Measurements from ENCODE around the gene KIAA1328. TPM values are rescaled to one million over a fixed set of nuclear protein-coding genes. Genes with fewer than 3 reads are reported as not detected.

KIAA1328 gene
- polyA plus RNA-seq, 1 donor from 2014 or later = 8.5 TPM

DNA sequence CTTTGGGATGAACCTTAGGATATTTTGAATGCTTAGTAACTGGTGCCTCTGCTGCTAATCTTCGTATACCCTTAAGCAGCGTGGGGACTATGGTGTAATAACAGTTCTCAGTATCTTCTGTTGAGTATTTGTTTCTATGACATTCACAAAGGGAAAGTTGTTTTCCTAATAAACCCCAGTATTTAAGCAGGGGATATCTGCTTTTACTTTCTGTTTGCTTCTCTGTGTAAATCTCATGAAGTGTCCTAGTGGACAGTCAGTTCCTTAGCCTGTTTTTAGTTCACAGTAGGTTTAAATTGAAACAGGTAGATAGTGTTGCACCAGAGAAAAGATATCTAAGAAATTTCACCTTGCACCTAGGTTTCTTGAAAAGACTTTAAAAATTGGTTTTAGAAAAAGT lies 14.9 kb downstream of the KIAA1328 start:
- no peak overlapping the region for H3K27ac ChIP-seq (ENCODE audit: low read length)
- H3K4me3 ChIP-seq (ENCODE audit: low read length) = no peak overlapping the region
- H3F3A ChIP-seq (ENCODE audit: insufficient read depth, low read length, poor library complexity, severe bottlenecking) = no peaks in the 10 kb centered on the region
- no peak for TF ChIP-seq SMC3 (conservative IDR thresholded peaks at IDR 0.05; ENCODE audit: poor library complexity)
- no peak for TF ChIP-seq EZH2 (IDR thresholded peaks at IDR 0.05; ENCODE audit: borderline replicate concordance, insufficient read depth, low read length, poor library complexity, severe bottlenecking)
- no peak for TF ChIP-seq RAD21 (conservative IDR thresholded peaks at IDR 0.05)
- TF ChIP-seq, protein P1, sequence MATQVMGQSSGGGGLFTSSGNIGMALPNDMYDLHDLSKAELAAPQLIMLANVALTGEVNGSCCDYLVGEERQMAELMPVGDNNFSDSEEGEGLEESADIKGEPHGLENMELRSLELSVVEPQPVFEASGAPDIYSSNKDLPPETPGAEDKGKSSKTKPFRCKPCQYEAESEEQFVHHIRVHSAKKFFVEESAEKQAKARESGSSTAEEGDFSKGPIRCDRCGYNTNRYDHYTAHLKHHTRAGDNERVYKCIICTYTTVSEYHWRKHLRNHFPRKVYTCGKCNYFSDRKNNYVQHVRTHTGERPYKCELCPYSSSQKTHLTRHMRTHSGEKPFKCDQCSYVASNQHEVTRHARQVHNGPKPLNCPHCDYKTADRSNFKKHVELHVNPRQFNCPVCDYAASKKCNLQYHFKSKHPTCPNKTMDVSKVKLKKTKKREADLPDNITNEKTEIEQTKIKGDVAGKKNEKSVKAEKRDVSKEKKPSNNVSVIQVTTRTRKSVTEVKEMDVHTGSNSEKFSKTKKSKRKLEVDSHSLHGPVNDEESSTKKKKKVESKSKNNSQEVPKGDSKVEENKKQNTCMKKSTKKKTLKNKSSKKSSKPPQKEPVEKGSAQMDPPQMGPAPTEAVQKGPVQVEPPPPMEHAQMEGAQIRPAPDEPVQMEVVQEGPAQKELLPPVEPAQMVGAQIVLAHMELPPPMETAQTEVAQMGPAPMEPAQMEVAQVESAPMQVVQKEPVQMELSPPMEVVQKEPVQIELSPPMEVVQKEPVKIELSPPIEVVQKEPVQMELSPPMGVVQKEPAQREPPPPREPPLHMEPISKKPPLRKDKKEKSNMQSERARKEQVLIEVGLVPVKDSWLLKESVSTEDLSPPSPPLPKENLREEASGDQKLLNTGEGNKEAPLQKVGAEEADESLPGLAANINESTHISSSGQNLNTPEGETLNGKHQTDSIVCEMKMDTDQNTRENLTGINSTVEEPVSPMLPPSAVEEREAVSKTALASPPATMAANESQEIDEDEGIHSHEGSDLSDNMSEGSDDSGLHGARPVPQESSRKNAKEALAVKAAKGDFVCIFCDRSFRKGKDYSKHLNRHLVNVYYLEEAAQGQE (IDR thresholded peaks at IDR 0.05; ENCODE audit: borderline replicate concordance) = no peak
- no peak for TF ChIP-seq MXI1 (conservative IDR thresholded peaks at IDR 0.05; ENCODE audit: poor library complexity, severe bottlenecking)
- TF ChIP-seq TAF1 (IDR thresholded peaks at IDR 0.05; ENCODE audit: low read depth) = no peak
- no peak for TF ChIP-seq POLR2AphosphoS5 (IDR thresholded peaks at IDR 0.05)
- TF ChIP-seq, protein P2, sequence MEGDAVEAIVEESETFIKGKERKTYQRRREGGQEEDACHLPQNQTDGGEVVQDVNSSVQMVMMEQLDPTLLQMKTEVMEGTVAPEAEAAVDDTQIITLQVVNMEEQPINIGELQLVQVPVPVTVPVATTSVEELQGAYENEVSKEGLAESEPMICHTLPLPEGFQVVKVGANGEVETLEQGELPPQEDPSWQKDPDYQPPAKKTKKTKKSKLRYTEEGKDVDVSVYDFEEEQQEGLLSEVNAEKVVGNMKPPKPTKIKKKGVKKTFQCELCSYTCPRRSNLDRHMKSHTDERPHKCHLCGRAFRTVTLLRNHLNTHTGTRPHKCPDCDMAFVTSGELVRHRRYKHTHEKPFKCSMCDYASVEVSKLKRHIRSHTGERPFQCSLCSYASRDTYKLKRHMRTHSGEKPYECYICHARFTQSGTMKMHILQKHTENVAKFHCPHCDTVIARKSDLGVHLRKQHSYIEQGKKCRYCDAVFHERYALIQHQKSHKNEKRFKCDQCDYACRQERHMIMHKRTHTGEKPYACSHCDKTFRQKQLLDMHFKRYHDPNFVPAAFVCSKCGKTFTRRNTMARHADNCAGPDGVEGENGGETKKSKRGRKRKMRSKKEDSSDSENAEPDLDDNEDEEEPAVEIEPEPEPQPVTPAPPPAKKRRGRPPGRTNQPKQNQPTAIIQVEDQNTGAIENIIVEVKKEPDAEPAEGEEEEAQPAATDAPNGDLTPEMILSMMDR (IDR thresholded peaks at IDR 0.05; ENCODE audit: poor library complexity, severe bottlenecking) = no peak
- TF ChIP-seq EP300 (conservative IDR thresholded peaks at IDR 0.05; ENCODE audit: poor library complexity, severe bottlenecking) = no peak
- no peak overlapping the region for H3K9ac ChIP-seq (ENCODE audit: low read length)
- H4K20me1 ChIP-seq (ENCODE audit: insufficient read depth) = no peaks in the 10 kb centered on the region
- H2AFZ ChIP-seq (ENCODE audit: low read depth, low read length) = no peak overlapping the region
- no peaks in the 10 kb centered on the region for H3K9me2 ChIP-seq (ENCODE audit: insufficient read depth, low read length)
- no peak overlapping the region for H3K4me2 ChIP-seq (ENCODE audit: low read length)
- H3K9me3 ChIP-seq (ENCODE audit: low read length) = no peaks in the 10 kb centered on the region
- H3K27me3 ChIP-seq (ENCODE audit: insufficient read depth, low read depth, low read length) = no peaks in the 10 kb centered on the region
- no peaks in the 10 kb centered on the region for H3K36me3 ChIP-seq (ENCODE audit: insufficient read depth, low read length)
- H3K79me2 ChIP-seq (replicated peaks; ENCODE audit: insufficient read depth, low read length) = no peaks in the 10 kb centered on the region

DNA sequence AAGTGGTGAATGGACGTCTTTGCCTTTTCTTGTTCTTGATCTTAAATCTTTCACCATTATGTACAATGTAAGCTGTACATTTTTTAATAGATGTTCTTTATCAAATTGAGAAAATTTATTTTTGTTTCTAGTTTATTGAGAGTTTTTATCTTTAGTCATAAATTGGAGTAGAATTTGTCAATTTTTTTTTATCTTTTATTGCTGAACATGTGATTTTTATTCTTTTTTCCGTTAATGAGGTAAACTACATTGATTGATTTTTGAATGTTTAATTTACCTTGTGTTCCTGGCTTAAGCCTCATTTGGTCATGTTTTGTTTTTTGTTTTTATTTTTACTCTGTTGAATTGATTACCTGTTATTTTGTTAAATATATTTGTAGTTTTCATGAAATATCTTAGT lies 19.7 kb downstream of the KIAA1328 start:
- Histone ChIP-seq H3K4me2 (ENCODE audit: low read length) (no peak overlapping the region), H3K4me3 (ENCODE audit: low read length) (no peak overlapping the region), H2AFZ (ENCODE audit: low read depth, low read length) (no peak overlapping the region), H3K27ac (ENCODE audit: low read length) (no peak overlapping the region), H3F3A (ENCODE audit: insufficient read depth, low read length, poor library complexity, severe bottlenecking) (no peaks in the 10 kb centered on the region), H4K20me1 (ENCODE audit: insufficient read depth) (no peaks in the 10 kb centered on the region), H3K9ac (ENCODE audit: low read length) (no peak overlapping the region), H3K27me3 (ENCODE audit: insufficient read depth, low read depth, low read length) (no peaks in the 10 kb centered on the region), H3K79me2 (replicated peaks; ENCODE audit: insufficient read depth, low read length) (no peaks in the 10 kb centered on the region), H3K9me2 (ENCODE audit: insufficient read depth, low read length) (no peaks in the 10 kb centered on the region), H3K9me3 (ENCODE audit: low read length) (no peaks in the 10 kb centered on the region), H3K36me3 (ENCODE audit: insufficient read depth, low read length) (no peaks in the 10 kb centered on the region)
- TF ChIP-seq EP300 (conservative IDR thresholded peaks at IDR 0.05; ENCODE audit: poor library complexity, severe bottlenecking) = no peak
- TF ChIP-seq EZH2 (IDR thresholded peaks at IDR 0.05; ENCODE audit: borderline replicate concordance, insufficient read depth, low read length, poor library complexity, severe bottlenecking) = no peak
- TF ChIP-seq POLR2AphosphoS5 (IDR thresholded peaks at IDR 0.05) = no peak

Data from neural cell (in vitro differentiated cells).